K562 (cell line): ENCODE measurements around the gene ATXN3L. TPM values are rescaled to one million over a fixed set of nuclear protein-coding genes. Genes with fewer than 3 reads are reported as not detected.
A peak's percentile ranks its signal among the peaks of the same experiment; 100 is the strongest.

Experiments
- ATAC-seq: fragments of 200-7000 bp; cut with Tn5 transposase; 3 replicates; pipeline ENCODE4 v1.9.1; 2020; ENCODE audit warnings: moderate library complexity
- BruUV-seq: library from RNA; stranded (reverse); fragments of 400-500 nt; replicated peaks from 2 replicates; lab custom pipeline; 2021; lab: Mats Ljungman, UMichigan
- CTCF ChIA-PET: fragments of 300-600 bp; formaldehyde crosslinking; extraction: SDS; loops from one replicate; lab custom pipeline; 2021; ENCODE audit warnings: low intra/inter-chr PET ratio; lab: Yijun Ruan, JAX
- POLR2A ChIA-PET: fragments of 300-600, 350-650 bp; sonication (Branson Sonifier 250); formaldehyde crosslinking; extraction: SDS; loops from one replicate; lab custom pipeline; 2021; ENCODE audit warnings: antibody characterized with exemption, inconsistent platforms; lab: Yijun Ruan, JAX
- DNase-seq, 4 experiments: peaks; one replicate each; pipeline versions ENCODE4 v3.0.0 to v3.0.0-alpha.2; 2011 to 2018; ENCODE audit warnings: low spot score in 3 of 4, mixed read lengths in 3 of 4; ENCODE audit errors: extremely low read depth in 1 of 4
- FAIRE-seq: peaks from 2 replicates; lab custom pipeline; 2011; peaks lifted over from hg19 to GRCh38; lab: Jason Lieb, UNC
- H2AFZ ChIP-seq: 2 replicates; pipeline ENCODE4 v1.6.0; 2011; ENCODE audit warnings: low read depth, low read length, control low read depth, inconsistent platforms
- H3K27ac ChIP-seq: fragments of 200-600 bp; 3 replicates; pipeline ENCODE4 v1.8.0; 2011; ENCODE audit warnings: low read depth, mild to moderate bottlenecking, control low read depth, inconsistent platforms, low read length, moderate library complexity, mixed read lengths; ENCODE audit errors: extremely low read depth
- H3K27me3 ChIP-seq, 2 experiments: fragments of 300-600 bp in 1 of 2; 2 replicates in 1 of 2; 3 replicates in 1 of 2; pipeline versions ENCODE4 v1.6.0 to v1.8.0; 2011; ENCODE audit warnings: inconsistent platforms in 2 of 2, low read length in 2 of 2, mild to moderate bottlenecking in 1 of 2, mixed read lengths in 1 of 2, moderate library complexity in 1 of 2; ENCODE audit not compliant: control insufficient read depth in 2 of 2, insufficient read depth in 2 of 2
- H3K36me3 ChIP-seq: fragments of 300-600 bp; 3 replicates; pipeline ENCODE4 v1.8.0; 2011; ENCODE audit warnings: mild to moderate bottlenecking, low read length, inconsistent platforms; ENCODE audit not compliant: control insufficient read depth, insufficient read depth
- H3K4me1 ChIP-seq, 2 experiments: fragments of 200-600 bp in 1 of 2; replicated peaks in 1 of 2; 2 replicates in 1 of 2; 3 replicates in 1 of 2; pipeline versions ENCODE4 v1.5.1 to v1.8.0; 2011; ENCODE audit warnings: inconsistent platforms in 2 of 2, low read length in 2 of 2, mild to moderate bottlenecking in 1 of 2, mixed read lengths in 1 of 2, moderate library complexity in 1 of 2; ENCODE audit not compliant: control insufficient read depth in 2 of 2, insufficient read depth in 2 of 2
- H3K4me2 ChIP-seq: 2 replicates; pipeline ENCODE4 v1.6.1; 2011; ENCODE audit warnings: low read length, control low read depth, inconsistent platforms, mixed read lengths; ENCODE audit not compliant: insufficient read depth
- H3K4me3 ChIP-seq: fragments of 200-600 bp; sonication (generic), shearing (Covaris generic); 2 replicates; pipeline ENCODE4 v1.5.1; 2016; ENCODE audit warnings: control low read depth, inconsistent platforms
- H3K79me2 ChIP-seq: fragments of 200-600 bp; 3 replicates; pipeline ENCODE4 v1.8.0; 2011; ENCODE audit warnings: low read length, inconsistent platforms; ENCODE audit not compliant: control insufficient read depth, insufficient read depth
- H3K9ac ChIP-seq, 2 experiments: 2 replicates each; pipeline versions ENCODE4 v1.6.0 to v1.6.1; 2011; ENCODE audit warnings: low read depth in 2 of 2, low read length in 2 of 2, control low read depth in 1 of 2, inconsistent platforms in 1 of 2, mild to moderate bottlenecking in 1 of 2, mixed read lengths in 1 of 2; ENCODE audit not compliant: insufficient read depth in 1 of 2
- H3K9me1 ChIP-seq: one replicate; pipeline ENCODE4 v1.6.0; 2011; ENCODE audit warnings: inconsistent platforms, mild to moderate bottlenecking, low read length, moderate library complexity; ENCODE audit not compliant: control insufficient read depth, insufficient read depth
- H3K9me3 ChIP-seq: replicated peaks from 2 replicates; pipeline ENCODE4 v1.5.1; 2011; ENCODE audit warnings: low read depth, low read length, inconsistent platforms; ENCODE audit not compliant: control insufficient read depth, insufficient read depth
- H4K20me1 ChIP-seq: replicated peaks from 2 replicates; pipeline ENCODE4 v1.6.1; 2011; ENCODE audit warnings: low read length, inconsistent platforms, mixed read lengths; ENCODE audit not compliant: control insufficient read depth, insufficient read depth
- CREB1 ChIP-seq, 2 experiments: sonication (generic) in 1 of 2; formaldehyde crosslinking in 1 of 2; IDR thresholded peaks; 2 replicates each; pipeline versions ENCODE4 v1.6.1 to v1.8.0; 2012 to 2022; ENCODE audit warnings: inconsistent platforms in 1 of 2, mild to moderate bottlenecking in 1 of 2, missing genetic modification reagents in 1 of 2, moderate library complexity in 1 of 2
- GTF2F1 ChIP-seq: IDR thresholded peaks from 2 replicates; pipeline ENCODE4 v1.6.1; 2011; ENCODE audit warnings: low read depth, low read length, improper control_type of control experiment
- LARP7 ChIP-seq: fragments of 450-650 bp; IDR thresholded peaks from 2 replicates; pipeline ENCODE4 v1.6.1; 2016
- MYBL2 ChIP-seq, 2 experiments: fragments of 450-650 bp in 1 of 2; sonication (generic) in 1 of 2; formaldehyde crosslinking in 1 of 2; IDR thresholded peaks; 2 replicates each; pipeline versions ENCODE4 v1.6.1 to v1.8.1; 2017 to 2022; ENCODE audit warnings: borderline replicate concordance in 1 of 2, inconsistent platforms in 1 of 2, low read depth in 1 of 2, mild to moderate bottlenecking in 1 of 2, missing genetic modification reagents in 1 of 2, moderate library complexity in 1 of 2
- U2AF1 ChIP-seq: fragments of 200-400 bp; formaldehyde crosslinking; optimal IDR thresholded peaks from 2 replicates; pipeline ENCODE3; 2017; ENCODE audit warnings: mild to moderate bottlenecking, low read depth, low read length, moderate library complexity
- ZNF140 ChIP-seq: fragments of 250-450 bp; sonication (Bioruptor Pico); IDR thresholded peaks from 2 replicates; pipeline ENCODE4 v1.8.0; 2021; ENCODE audit warnings: moderate library complexity, mild to moderate bottlenecking, inconsistent platforms
- ZNF232 ChIP-seq: sonication (generic); formaldehyde crosslinking; IDR thresholded peaks from 2 replicates; pipeline ENCODE4 v1.8.0; 2022; ENCODE audit warnings: mild to moderate bottlenecking, missing genetic modification reagents
- WGBS: fragments of 100-300 bp; shearing (Covaris generic); methylation state at CpG from one replicate; pipeline ENCODE4 v1.1.6; 2016; ENCODE audit warnings: low coverage, mixed read lengths; ENCODE audit not compliant: insufficient coverage; ENCODE audit errors: missing lambda C conversion rate; 5-methylcytosine and 5-hydroxymethylcytosine counted together
- in situ Hi-C: fragments of 300-500 bp; cut with MboI; formaldehyde crosslinking; loops from 4 replicates; pipeline ENCODE4 v1.15.0; 2018; ENCODE audit warnings: inconsistent platforms, mixed read lengths
- intact Hi-C: fragments of 100-400 bp; cut with micrococcal nuclease; formaldehyde crosslinking; loops from 2 replicates; pipeline ENCODE4 v1.14.2; 2022
- polyA plus RNA-seq, 8 experiments: library from polyadenylated mRNA; depleted of rRNA in 4 of 8; stranded (reverse) in 5 of 8; unstranded in 3 of 8; fragments of >200 nt; fragmentation: Nextera tagmentation in 2 of 8; fragmentation: Illumina TruSeq in 1 of 8; extraction: Ambion mirVana in 2 of 8; extraction: Trizol in 1 of 8; gene quantifications; 2 replicates each; pipeline versions ENCODE4 v1.2.1 to v1.2.3, GENCODE V29; 2011 to 2014; ENCODE audit warnings: inconsistent platforms in 1 of 8, missing spikeins in 1 of 8
- total RNA-seq, 7 experiments: library from RNA; depleted of rRNA in 6 of 7; stranded (reverse); fragments of >200 nt in 6 of 7; fragmentation: Illumina TruSeq in 2 of 7; extraction: Trizol in 2 of 7; gene quantifications; 2 replicates each; pipeline versions ENCODE4 v1.2.1 to v1.2.3, GENCODE V29; 2011 to 2021; ENCODE audit warnings: low replicate concordance in 1 of 7
- TF ChIP-seq, protein P1 (sequence below): fragments of 250-450 bp; sonication (Bioruptor Pico); IDR thresholded peaks from 2 replicates; pipeline ENCODE4 v1.8.0; 2021; ENCODE audit warnings: borderline replicate concordance, mild to moderate bottlenecking, moderate library complexity; ENCODE audit not compliant: poor library complexity, severe bottlenecking
- TF ChIP-seq, protein P2 (sequence below): fragments of 450-650 bp; formaldehyde crosslinking; conservative IDR thresholded peaks from 2 replicates; pipeline ENCODE4 v1.4.0; 2022; ENCODE audit warnings: mild to moderate bottlenecking, missing genetic modification characterization
- TF ChIP-seq, protein P3 (sequence below): sonication (generic); formaldehyde crosslinking; IDR thresholded peaks from 2 replicates; pipeline ENCODE4 v1.5.0; 2020; ENCODE audit warnings: missing genetic modification reagents
- TF ChIP-seq, protein P4 (sequence below): fragments of 250-450 bp; sonication (Bioruptor Pico); IDR thresholded peaks from 2 replicates; pipeline ENCODE4 v1.4.0; 2020; ENCODE audit warnings: mild to moderate bottlenecking, moderate library complexity
- TF ChIP-seq, protein P5 (sequence below): fragments of 450-650 bp; formaldehyde crosslinking; IDR thresholded peaks from 2 replicates; pipeline ENCODE4 v1.4.0; 2020; ENCODE audit warnings: mild to moderate bottlenecking, mixed read lengths

ATXN3L gene
- total and polyA plus RNA-seq, 9 of the 15 experiments (the other 6 are each of a cell fraction or from before 2014, with no cell fraction given) = 0.04 to 0.31 TPM; not detected in 7

DNA sequence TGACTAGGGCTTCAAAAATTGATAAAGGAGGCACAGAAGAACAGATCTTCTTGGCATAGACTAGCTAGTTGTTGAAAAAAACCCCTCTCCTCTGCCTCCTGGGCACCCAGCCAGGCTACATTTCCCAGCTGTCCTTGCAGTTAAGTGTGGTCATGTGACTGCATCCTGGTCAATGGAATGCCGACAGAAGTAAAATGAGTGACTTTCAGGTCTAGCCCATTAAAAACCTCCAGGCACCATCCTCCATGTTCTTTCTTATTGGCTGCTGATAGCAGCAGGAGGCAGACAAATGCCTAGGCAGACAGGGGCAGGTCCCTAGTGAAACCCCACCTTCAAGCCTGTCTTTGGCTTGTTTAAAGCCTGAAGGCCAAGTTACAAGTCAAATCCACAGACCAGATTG, 35.3 kb downstream of the ATXN3L start:
- intact Hi-C loops = loop anchor here (5.0 kb wide), 1 partner anchor 203 kb away; no protein-coding TSS in a partner anchor
- ChIA-PET POLR2A (no interaction called here), CTCF (no interaction called here)
- TF ChIP-seq, protein P1, sequence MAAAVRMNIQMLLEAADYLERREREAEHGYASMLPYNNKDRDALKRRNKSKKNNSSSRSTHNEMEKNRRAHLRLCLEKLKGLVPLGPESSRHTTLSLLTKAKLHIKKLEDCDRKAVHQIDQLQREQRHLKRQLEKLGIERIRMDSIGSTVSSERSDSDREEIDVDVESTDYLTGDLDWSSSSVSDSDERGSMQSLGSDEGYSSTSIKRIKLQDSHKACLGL (CRISPR knock-in tag) = no peak
- no peak for TF ChIP-seq CREB1 (IDR thresholded peaks at IDR 0.05)
- TF ChIP-seq CREB1 (CRISPR knock-in tag; IDR thresholded peaks at IDR 0.05) = no peak
- TF ChIP-seq MYBL2 (IDR thresholded peaks at IDR 0.05; ENCODE audit: low read depth) = no peak
- TF ChIP-seq MYBL2 (CRISPR knock-in tag; IDR thresholded peaks at IDR 0.05; ENCODE audit: borderline replicate concordance) = no peak
- TF ChIP-seq U2AF1 = no peak
- TF ChIP-seq GTF2F1 = no peak
- TF ChIP-seq, protein P2, sequence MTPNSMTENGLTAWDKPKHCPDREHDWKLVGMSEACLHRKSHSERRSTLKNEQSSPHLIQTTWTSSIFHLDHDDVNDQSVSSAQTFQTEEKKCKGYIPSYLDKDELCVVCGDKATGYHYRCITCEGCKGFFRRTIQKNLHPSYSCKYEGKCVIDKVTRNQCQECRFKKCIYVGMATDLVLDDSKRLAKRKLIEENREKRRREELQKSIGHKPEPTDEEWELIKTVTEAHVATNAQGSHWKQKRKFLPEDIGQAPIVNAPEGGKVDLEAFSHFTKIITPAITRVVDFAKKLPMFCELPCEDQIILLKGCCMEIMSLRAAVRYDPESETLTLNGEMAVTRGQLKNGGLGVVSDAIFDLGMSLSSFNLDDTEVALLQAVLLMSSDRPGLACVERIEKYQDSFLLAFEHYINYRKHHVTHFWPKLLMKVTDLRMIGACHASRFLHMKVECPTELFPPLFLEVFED = no peak
- TF ChIP-seq, protein P3, sequence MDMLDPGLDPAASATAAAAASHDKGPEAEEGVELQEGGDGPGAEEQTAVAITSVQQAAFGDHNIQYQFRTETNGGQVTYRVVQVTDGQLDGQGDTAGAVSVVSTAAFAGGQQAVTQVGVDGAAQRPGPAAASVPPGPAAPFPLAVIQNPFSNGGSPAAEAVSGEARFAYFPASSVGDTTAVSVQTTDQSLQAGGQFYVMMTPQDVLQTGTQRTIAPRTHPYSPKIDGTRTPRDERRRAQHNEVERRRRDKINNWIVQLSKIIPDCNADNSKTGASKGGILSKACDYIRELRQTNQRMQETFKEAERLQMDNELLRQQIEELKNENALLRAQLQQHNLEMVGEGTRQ (CRISPR knock-in tag) = peak; percentile 37
- no peak for TF ChIP-seq LARP7
- no peak for TF ChIP-seq ZNF140 (CRISPR knock-in tag)
- no peak for TF ChIP-seq ZNF232
- TF ChIP-seq, protein P4, sequence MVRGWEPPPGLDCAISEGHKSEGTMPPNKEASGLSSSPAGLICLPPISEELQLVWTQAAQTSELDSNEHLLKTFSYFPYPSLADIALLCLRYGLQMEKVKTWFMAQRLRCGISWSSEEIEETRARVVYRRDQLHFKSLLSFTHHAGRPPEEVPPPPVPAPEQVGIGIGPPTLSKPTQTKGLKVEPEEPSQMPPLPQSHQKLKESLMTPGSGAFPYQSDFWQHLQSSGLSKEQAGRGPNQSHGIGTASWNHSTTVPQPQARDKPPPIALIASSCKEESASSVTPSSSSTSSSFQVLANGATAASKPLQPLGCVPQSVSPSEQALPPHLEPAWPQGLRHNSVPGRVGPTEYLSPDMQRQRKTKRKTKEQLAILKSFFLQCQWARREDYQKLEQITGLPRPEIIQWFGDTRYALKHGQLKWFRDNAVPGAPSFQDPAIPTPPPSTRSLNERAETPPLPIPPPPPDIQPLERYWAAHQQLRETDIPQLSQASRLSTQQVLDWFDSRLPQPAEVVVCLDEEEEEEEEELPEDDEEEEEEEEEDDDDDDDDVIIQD = no peak
- TF ChIP-seq, protein P5, sequence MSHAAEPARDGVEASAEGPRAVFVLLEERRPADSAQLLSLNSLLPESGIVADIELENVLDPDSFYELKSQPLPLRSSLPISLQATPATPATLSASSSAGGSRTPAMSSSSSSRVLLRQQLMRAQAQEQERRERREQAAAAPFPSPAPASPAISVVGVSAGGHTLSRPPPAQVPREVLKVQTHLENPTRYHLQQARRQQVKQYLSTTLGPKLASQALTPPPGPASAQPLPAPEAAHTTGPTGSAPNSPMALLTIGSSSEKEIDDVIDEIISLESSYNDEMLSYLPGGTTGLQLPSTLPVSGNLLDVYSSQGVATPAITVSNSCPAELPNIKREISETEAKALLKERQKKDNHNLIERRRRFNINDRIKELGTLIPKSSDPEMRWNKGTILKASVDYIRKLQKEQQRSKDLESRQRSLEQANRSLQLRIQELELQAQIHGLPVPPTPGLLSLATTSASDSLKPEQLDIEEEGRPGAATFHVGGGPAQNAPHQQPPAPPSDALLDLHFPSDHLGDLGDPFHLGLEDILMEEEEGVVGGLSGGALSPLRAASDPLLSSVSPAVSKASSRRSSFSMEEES (CRISPR knock-in tag) = peak; percentile 67
- no TSS peak for BruUV-seq
- ATAC-seq (no peak), DNase-seq (no peak), FAIRE-seq (no peak)
- Histone ChIP-seq H3K9me1 (no peaks in the 10 kb centered on the region), H3K36me3 (no peaks in the 10 kb centered on the region), H3K4me1 (peaks cover 8 to 36% of the 10 kb centered on the region in 2 experiments; a peak in 4 of 5 replicates), H3K9me3 (peaks cover 3% of the 10 kb centered on the region; the same call in 1 of the 2 replicates), H4K20me1 (no peaks in the 10 kb centered on the region), H3K79me2 (no peaks in the 10 kb centered on the region), H3K9ac (no peak overlapping the region), H3K27me3 (no peaks in the 10 kb centered on the region), H2AFZ (no peak overlapping the region), H3K27ac (no peak overlapping the region), H3K4me2 (no peak overlapping the region), H3K4me3 (no peak overlapping the region)
- no CpG with 5 or more reads among the region's 1 CpG for WGBS
- in situ Hi-C loops = no loop called here
